ENCODE results near the gene GLI3.

GLI3 gene

GRCh38 chr7:41916450-41916927, 320.5 kb downstream of the GLI3 start:
- TF ChIP-seq EZH2 (IDR thresholded peaks at IDR 0.05; ENCODE audit: borderline replicate concordance, low read depth, low read length, severe bottlenecking): no peak
- no peak for TF ChIP-seq CTCF (IDR thresholded peaks at IDR 0.05; ENCODE audit: borderline replicate concordance, extremely low read depth, low read length, poor library complexity, severe bottlenecking)
- Histone ChIP-seq H3K4me2 (ENCODE audit: insufficient read depth, low read length) (no peak overlapping the region), H3K9ac (ENCODE audit: low read depth, low read length) (no peak overlapping the region), H3K79me2 (ENCODE audit: insufficient read depth, low read length) (no peaks in the 10 kb centered on the region), H3K4me3 (ENCODE audit: low read depth in 1 of 2, low read length in 2 of 2) (no peak overlapping the region), H2AFZ (ENCODE audit: low read depth, low read length) (no peak overlapping the region), H4K20me1 (ENCODE audit: insufficient read depth, low read length) (no peaks in the 10 kb centered on the region), H3K27me3 (ENCODE audit: insufficient read depth, low read length, poor library complexity) (no peaks in the 10 kb centered on the region), H3K9me3 (ENCODE audit: insufficient read depth, low read length, severe bottlenecking) (no peaks in the 10 kb centered on the region), H3K27ac (ENCODE audit: low read length) (no peak overlapping the region), H3K36me3 (ENCODE audit: insufficient read depth, low read length) (no peaks in the 10 kb centered on the region), H3K4me1 (ENCODE audit: insufficient read depth, low read length) (no peaks in the 10 kb centered on the region)
- ATAC-seq (ENCODE audit: insufficient read depth, low read depth) (no peak), DNase-seq (no peak)

- no peaks in the 10 kb centered on the region for H4K20me1 ChIP-seq (ENCODE audit: insufficient read depth, low read length)
- H3K27me3 ChIP-seq (ENCODE audit: insufficient read depth, low read length, poor library complexity): no peaks in the 10 kb centered on the region
- H3K4me2 ChIP-seq (ENCODE audit: insufficient read depth, low read length): no peak overlapping the region
- no peaks in the 10 kb centered on the region for H3K4me1 ChIP-seq (ENCODE audit: insufficient read depth, low read length)
- no peak overlapping the region for H3K4me3 ChIP-seq (ENCODE audit: low read depth in 1 of 2, low read length in 2 of 2)
- no peaks in the 10 kb centered on the region for H3K79me2 ChIP-seq (ENCODE audit: insufficient read depth, low read length)
- TF ChIP-seq CTCF (IDR thresholded peaks at IDR 0.05; ENCODE audit: borderline replicate concordance, extremely low read depth, low read length, poor library complexity, severe bottlenecking) (no peak), EZH2 (IDR thresholded peaks at IDR 0.05; ENCODE audit: borderline replicate concordance, low read depth, low read length, severe bottlenecking) (no peak)
- H3K9me3 ChIP-seq (ENCODE audit: insufficient read depth, low read length, severe bottlenecking): no peaks in the 10 kb centered on the region
- no peaks in the 10 kb centered on the region for H3K36me3 ChIP-seq (ENCODE audit: insufficient read depth, low read length)
- H3K9ac ChIP-seq (ENCODE audit: low read depth, low read length): no peak overlapping the region
- no peak overlapping the region for H2AFZ ChIP-seq (ENCODE audit: low read depth, low read length)
- no peak for ATAC-seq (ENCODE audit: insufficient read depth, low read depth)
- H3K27ac ChIP-seq (ENCODE audit: low read length): no peak overlapping the region
- DNase-seq: no peak
Observed at GRCh38 chr7:41915871-41916270, 321.1 kb downstream of the GLI3 start.

GRCh38 chr7:41912851-41913567, 324.0 kb downstream of the GLI3 start:
- no peak overlapping the region for H3K9ac ChIP-seq (ENCODE audit: low read depth, low read length)
- H3K9me3 ChIP-seq (ENCODE audit: insufficient read depth, low read length, severe bottlenecking): no peaks in the 10 kb centered on the region
- no peak overlapping the region for H3K4me3 ChIP-seq (ENCODE audit: low read depth in 1 of 2, low read length in 2 of 2)
- no peaks in the 10 kb centered on the region for H3K36me3 ChIP-seq (ENCODE audit: insufficient read depth, low read length)
- no peak overlapping the region for H3K4me2 ChIP-seq (ENCODE audit: insufficient read depth, low read length)
- no peak overlapping the region for H2AFZ ChIP-seq (ENCODE audit: low read depth, low read length)
- no peaks in the 10 kb centered on the region for H3K27me3 ChIP-seq (ENCODE audit: insufficient read depth, low read length, poor library complexity)
- no peaks in the 10 kb centered on the region for H3K4me1 ChIP-seq (ENCODE audit: insufficient read depth, low read length)
- no peak overlapping the region for H3K27ac ChIP-seq (ENCODE audit: low read length)
- no peaks in the 10 kb centered on the region for H3K79me2 ChIP-seq (ENCODE audit: insufficient read depth, low read length)
- DNase-seq (no peak), ATAC-seq (ENCODE audit: insufficient read depth, low read depth) (no peak)
- H4K20me1 ChIP-seq (ENCODE audit: insufficient read depth, low read length): no peaks in the 10 kb centered on the region
- TF ChIP-seq EZH2 (IDR thresholded peaks at IDR 0.05; ENCODE audit: borderline replicate concordance, low read depth, low read length, severe bottlenecking) (no peak), CTCF (IDR thresholded peaks at IDR 0.05; ENCODE audit: borderline replicate concordance, extremely low read depth, low read length, poor library complexity, severe bottlenecking) (no peak)

Measured in DND-41 (cell line).